GM19099 (cell line): ENCODE results near the gene OOSP1.

Experiments
- POLR2A ChIP-seq: IDR thresholded peaks from 3 replicates; pipeline ENCODE4 v1.6.1; 2011; ENCODE audit warnings: low read depth; ENCODE audit not compliant: insufficient read length; ENCODE audit errors: extremely low read depth

OOSP1 gene

GRCh38 chr11:59938132-59938531 is at the start of gene OOSP1:
TSS of gene OOSP1 (plus strand) at chr11:59938432. CDS start at chr11:59938455, 23 bp downstream.
- no peak for TF ChIP-seq POLR2A

GRCh38 chr11:59891781-59892181 is 46.5 kb upstream of the OOSP1 start:
- TF ChIP-seq POLR2A, result no peak

- no peak for TF ChIP-seq POLR2A
These were observed 43.6 kb upstream of the OOSP1 start for GRCh38 chr11:59894616-59895015.

- TF ChIP-seq POLR2A, result no peak
These were observed 40.2 kb upstream of the OOSP1 start for GRCh38 chr11:59898046-59898445.

- no peak for TF ChIP-seq POLR2A
These were observed 39.6 kb upstream of the OOSP1 start for GRCh38 chr11:59898650-59899049.

- no peak for TF ChIP-seq POLR2A
These were observed 38.7 kb upstream of the OOSP1 start for GRCh38 chr11:59899532-59899931.

- no peak for TF ChIP-seq POLR2A
These were observed 37.7 kb upstream of the OOSP1 start for GRCh38 chr11:59900366-59901126.

GRCh38 chr11:59901306-59901705 is 36.9 kb upstream of the OOSP1 start:
- TF ChIP-seq POLR2A, result no peak

- TF ChIP-seq POLR2A, result no peak
These were observed 19.8 kb upstream of the OOSP1 start for GRCh38 chr11:59918480-59918879.

GRCh38 chr11:59918987-59919589 is 19.1 kb upstream of the OOSP1 start:
- TF ChIP-seq POLR2A, result no peak

- TF ChIP-seq POLR2A, result no peak
These were observed 14.4 kb upstream of the OOSP1 start for GRCh38 chr11:59923813-59924212.

- no peak for TF ChIP-seq POLR2A
These were observed 6.5 kb upstream of the OOSP1 start for GRCh38 chr11:59931688-59932087.

GRCh38 chr11:59938718-59939117 is 486 bp downstream of the OOSP1 start:
- no peak for TF ChIP-seq POLR2A

GRCh38 chr11:59939482-59939881 is 1.2 kb downstream of the OOSP1 start:
- TF ChIP-seq POLR2A, result no peak

- no peak for TF ChIP-seq POLR2A
These were observed 2.9 kb downstream of the OOSP1 start for GRCh38 chr11:59941091-59941490.

- no peak for TF ChIP-seq POLR2A
These were observed 5.9 kb downstream of the OOSP1 start for GRCh38 chr11:59943997-59944714.
